Stimulated activated CD8-positive, alpha-beta memory T cell treated with anti-CD3 and anti-CD28 coated beads, Interleukin-12 subunit alpha, Interleukin-12 subunit beta, amount 100 ng/mL, for 24 hours (primary cell): ENCODE results near the gene SPTBN1.

ENCODE experiments used
- DNase-seq: peaks from one replicate; pipeline ENCODE4 v3.0.0-alpha.2; 2020; ENCODE audit errors: extremely low read depth

Gene SPTBN1

GRCh38 chr2:54455563-54456361 lies at the start of gene SPTBN1:
TSS of gene SPTBN1 (plus strand) at chr2:54456327. CDS start at chr2:54526419, 70,092 bp downstream.
- no peak for DNase-seq

GRCh38 chr2:54407693-54408092 lies 48.4 kb upstream of the SPTBN1 start:
- DNase-seq, result no peak

GRCh38 chr2:54408288-54408687 lies 47.8 kb upstream of the SPTBN1 start:
- no peak for DNase-seq

- DNase-seq, result no peak
Observed at GRCh38 chr2:54409752-54410151, 46.4 kb upstream of the SPTBN1 start.

GRCh38 chr2:54411801-54412354 lies 44.2 kb upstream of the SPTBN1 start:
- DNase-seq, result no peak

GRCh38 chr2:54416166-54416813 lies 39.8 kb upstream of the SPTBN1 start:
- DNase-seq, result no peak

- DNase-seq, result no peak
Observed at GRCh38 chr2:54416938-54417337, 39.2 kb upstream of the SPTBN1 start.

GRCh38 chr2:54417577-54417976 lies 38.5 kb upstream of the SPTBN1 start:
- no peak for DNase-seq

- DNase-seq, result no peak
Observed at GRCh38 chr2:54419388-54419787, 36.7 kb upstream of the SPTBN1 start.

GRCh38 chr2:54419855-54420523 lies 36.1 kb upstream of the SPTBN1 start:
- no peak for DNase-seq

- no peak for DNase-seq
Observed at GRCh38 chr2:54420524-54421172, 35.5 kb upstream of the SPTBN1 start.

GRCh38 chr2:54422072-54422581 lies 34.0 kb upstream of the SPTBN1 start:
- no peak for DNase-seq

- DNase-seq, result no peak
Observed at GRCh38 chr2:54423213-54423612, 32.9 kb upstream of the SPTBN1 start.

GRCh38 chr2:54424555-54425163 lies 31.5 kb upstream of the SPTBN1 start:
- DNase-seq, result no peak

- DNase-seq, result no peak
Observed at GRCh38 chr2:54428108-54428831, 27.9 kb upstream of the SPTBN1 start.

GRCh38 chr2:54429054-54429453 lies 27.1 kb upstream of the SPTBN1 start:
- DNase-seq, result no peak

- no peak for DNase-seq
Observed at GRCh38 chr2:54429811-54430551, 26.1 kb upstream of the SPTBN1 start.

GRCh38 chr2:54430649-54431048 lies 25.5 kb upstream of the SPTBN1 start:
- no peak for DNase-seq

GRCh38 chr2:54432251-54433015 lies 23.7 kb upstream of the SPTBN1 start:
- DNase-seq, result no peak
